RWPE2 (cell line): ENCODE measurements around the gene USP24.

Source experiments
- ATAC-seq: fragments of 200-7000 bp; cut with Tn5 transposase; 3 replicates; pipeline ENCODE4 v1.9.1; 2021; ENCODE audit warnings: low read depth
- DNase-seq: peaks from one replicate; pipeline ENCODE4 v3.0.0-alpha.2; 2020; ENCODE audit warnings: low spot score
- H3K27ac ChIP-seq: fragments of 450-650 bp; 2 replicates; pipeline ENCODE4 v1.5.1; 2017; ENCODE audit warnings: mild to moderate bottlenecking; ENCODE audit not compliant: poor library complexity, severe bottlenecking
- H3K27me3 ChIP-seq: fragments of 250-450 bp; sonication (Bioruptor Pico); 2 replicates; pipeline ENCODE4 v1.5.1; 2021; ENCODE audit warnings: mild to moderate bottlenecking, moderate library complexity; ENCODE audit not compliant: insufficient read depth, poor library complexity, severe bottlenecking
- H3K36me3 ChIP-seq: fragments of 250-450 bp; sonication (Bioruptor Pico); 2 replicates; pipeline ENCODE4 v1.5.1; 2020; ENCODE audit warnings: low read depth, mild to moderate bottlenecking, moderate library complexity
- H3K4me1 ChIP-seq: fragments of 250-450 bp; sonication (Bioruptor Pico); 2 replicates; pipeline ENCODE4 v1.5.1; 2021; ENCODE audit warnings: mild to moderate bottlenecking, moderate library complexity; ENCODE audit not compliant: insufficient read depth, poor library complexity, severe bottlenecking
- H3K4me3 ChIP-seq: fragments of 250-450 bp; sonication (Bioruptor Pico); 2 replicates; pipeline ENCODE4 v1.5.1; 2021; ENCODE audit warnings: mild to moderate bottlenecking, moderate library complexity; ENCODE audit not compliant: severe bottlenecking
- H3K9me3 ChIP-seq: fragments of 250-450 bp; sonication (Bioruptor Pico); 2 replicates; pipeline ENCODE4 v1.5.1; 2021; ENCODE audit warnings: mild to moderate bottlenecking, moderate library complexity; ENCODE audit not compliant: severe bottlenecking
- CTCF ChIP-seq: fragments of 450-650 bp; IDR thresholded peaks from one replicate; pipeline ENCODE4 v1.5.1; 2017; ENCODE audit warnings: mild to moderate bottlenecking, moderate library complexity; ENCODE audit not compliant: poor library complexity, severe bottlenecking

Gene USP24

DNA sequence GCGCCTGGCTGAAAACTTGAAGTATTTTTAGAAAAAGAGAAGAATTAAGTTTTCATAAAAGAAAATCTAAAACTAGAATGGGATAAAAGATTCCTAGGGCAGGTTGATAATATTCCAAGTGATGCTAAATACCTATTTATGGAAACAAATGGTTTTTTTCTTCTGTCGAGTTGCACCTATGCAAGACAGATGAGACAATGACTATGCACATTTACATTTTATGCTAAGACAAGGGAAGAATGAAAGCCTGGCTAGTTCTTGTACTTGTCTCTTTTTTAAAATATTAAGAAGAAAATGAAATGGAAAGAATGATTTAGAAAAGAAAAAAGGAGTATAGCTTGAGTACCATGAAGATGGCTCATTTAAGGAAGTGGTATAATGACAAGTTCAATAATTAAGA, 24.4 kb upstream of the USP24 start:
- no peaks in the 10 kb centered on the region for H3K9me3 ChIP-seq
- ATAC-seq (no peak), DNase-seq (no peak)
- TF ChIP-seq CTCF, result no peak
- peaks cover 9% of the 10 kb centered on the region for H3K4me1 ChIP-seq
- no peak overlapping the region for H3K4me3 ChIP-seq
- no peaks in the 10 kb centered on the region for H3K36me3 ChIP-seq
- no peak overlapping the region for H3K27ac ChIP-seq
- no peaks in the 10 kb centered on the region for H3K27me3 ChIP-seq

- H3K4me1 ChIP-seq, result peaks cover 9% of the 10 kb centered on the region
- DNase-seq (no peak), ATAC-seq (peak; percentile 76)
- H3K27ac ChIP-seq, result no peak overlapping the region
- TF ChIP-seq CTCF, result no peak
- no peaks in the 10 kb centered on the region for H3K27me3 ChIP-seq
- H3K4me3 ChIP-seq, result no peak overlapping the region
- no peaks in the 10 kb centered on the region for H3K9me3 ChIP-seq
- H3K36me3 ChIP-seq, result no peaks in the 10 kb centered on the region
These were observed 20.6 kb upstream of the USP24 start for GRCh38 chr1:55235722-55236121.

DNA sequence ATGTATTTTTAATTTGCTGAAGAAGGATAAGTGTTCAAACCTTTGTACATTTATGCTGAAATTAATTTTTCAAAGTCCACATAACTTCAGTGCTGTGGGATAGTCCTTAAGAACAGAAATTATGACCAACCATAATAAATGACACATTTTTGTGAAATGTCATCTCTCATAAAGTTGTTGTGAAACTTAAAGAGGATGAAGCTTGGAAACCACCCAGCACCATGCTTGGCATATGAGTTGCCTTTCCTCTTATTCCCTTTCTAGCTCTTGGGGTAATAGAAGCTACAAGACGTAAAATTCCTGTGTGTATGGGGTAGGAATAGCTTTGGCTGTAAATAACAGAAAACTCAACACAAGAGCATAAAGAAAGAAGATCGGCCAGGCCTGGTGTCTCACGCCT, 18.9 kb upstream of the USP24 start:
- Histone ChIP-seq H3K4me1 (peaks cover 9% of the 10 kb centered on the region), H3K4me3 (no peak overlapping the region), H3K27ac (no peak overlapping the region), H3K27me3 (no peaks in the 10 kb centered on the region), H3K36me3 (no peaks in the 10 kb centered on the region), H3K9me3 (no peaks in the 10 kb centered on the region)
- ATAC-seq (no peak), DNase-seq (no peak)
- no peak for TF ChIP-seq CTCF

GRCh38 chr1:55233145-55233777, 18.1 kb upstream of the USP24 start:
- Histone ChIP-seq H3K27ac (no peak overlapping the region), H3K4me1 (peaks cover 9% of the 10 kb centered on the region), H3K36me3 (no peaks in the 10 kb centered on the region), H3K4me3 (no peak overlapping the region), H3K9me3 (no peaks in the 10 kb centered on the region), H3K27me3 (no peaks in the 10 kb centered on the region)
- no peak for TF ChIP-seq CTCF
- DNase-seq (no peak), ATAC-seq (no peak)

- Histone ChIP-seq H3K9me3 (no peaks in the 10 kb centered on the region), H3K27me3 (no peaks in the 10 kb centered on the region), H3K4me1 (peaks cover 9% of the 10 kb centered on the region), H3K4me3 (no peak overlapping the region), H3K27ac (no peak overlapping the region), H3K36me3 (no peaks in the 10 kb centered on the region)
- no peak for DNase-seq
- TF ChIP-seq CTCF, result no peak
- no peak for ATAC-seq
These were observed 17.4 kb upstream of the USP24 start for GRCh38 chr1:55232448-55233144.
